Type B pancreatic cell (in vitro differentiated cells): ENCODE measurements around the gene EXOC3L1. TPM values are rescaled to one million over a fixed set of nuclear protein-coding genes. Genes with fewer than 3 reads are reported as not detected.
A peak's percentile ranks its signal among the peaks of the same experiment; 100 is the strongest.

Experiments used
- DNase-seq: peaks from one replicate; pipeline ENCODE4 v3.0.0; 2021; ENCODE audit warnings: mixed read lengths; ENCODE audit not compliant: unreplicated experiment; ENCODE audit errors: extremely low spot score
- H3K27ac Mint-ChIP-seq: 2 replicates; pipeline ENCODE4 v1.8.0; 2021; ENCODE audit warnings: mild to moderate bottlenecking, mixed read lengths
- H3K27me3 Mint-ChIP-seq: 2 replicates; pipeline ENCODE4 v1.8.0; 2021; ENCODE audit warnings: mixed read lengths
- H3K36me3 Mint-ChIP-seq: 2 replicates; pipeline ENCODE4 v1.8.0; 2021; ENCODE audit warnings: mixed read lengths
- H3K4me1 Mint-ChIP-seq: one replicate; pipeline ENCODE4 v1.8.0; 2021; ENCODE audit warnings: mixed read lengths; ENCODE audit not compliant: unreplicated experiment
- H3K4me3 Mint-ChIP-seq: 2 replicates; pipeline ENCODE4 v1.8.0; 2021; ENCODE audit warnings: mild to moderate bottlenecking, mixed read lengths
- H3K9me3 Mint-ChIP-seq: 2 replicates; pipeline ENCODE4 v1.8.0; 2021; ENCODE audit warnings: mixed read lengths
- CTCF ChIP-seq: fragments of 200-600 bp; sonication (generic); conservative IDR thresholded peaks from 2 replicates; pipeline ENCODE4 v1.5.0; 2021; ENCODE audit warnings: antibody characterized with exemption, mild to moderate bottlenecking
- total RNA-seq: library from RNA; stranded (reverse); gene quantifications from 2 replicates; pipeline ENCODE4 v1.2.1, GENCODE V29; 2021; ENCODE audit warnings: low replicate concordance

Gene EXOC3L1
- total RNA-seq, 1 donor from 2014 or later, result 0.41 TPM

GRCh38 chr16:67192781-67193361 lies 2.9 kb upstream of the EXOC3L1 start:
- Mint-ChIP-seq H3K27ac (peak overlapping the region; percentile 74), H3K4me3 (peak overlapping the region; percentile 91), H3K27me3 (no peaks in the 10 kb centered on the region), H3K4me1 (peaks cover 8% of the 10 kb centered on the region), H3K9me3 (no peaks in the 10 kb centered on the region), H3K36me3 (peaks cover 6% of the 10 kb centered on the region)
- DNase-seq, result no peak
- TF ChIP-seq CTCF, result no peak

- Mint-ChIP-seq H3K36me3 (peaks cover 6% of the 10 kb centered on the region), H3K4me3 (peak within 1 kb of the TSS; percentile 91), H3K9me3 (no peaks in the 10 kb centered on the region), H3K27me3 (no peaks in the 10 kb centered on the region), H3K4me1 (peaks cover 8% of the 10 kb centered on the region), H3K27ac (peak within 1 kb of the TSS; percentile 74)
- peak; percentile 89 for DNase-seq
- TF ChIP-seq CTCF, result no peak
Measured at GRCh38 chr16:67191995-67192681, 2.2 kb upstream of the EXOC3L1 start, which contains the start of gene E2F4. Gene E2F4 (plus strand): TSS chr16:67192155. CDS start chr16:67192228, 73 bp downstream.

DNA sequence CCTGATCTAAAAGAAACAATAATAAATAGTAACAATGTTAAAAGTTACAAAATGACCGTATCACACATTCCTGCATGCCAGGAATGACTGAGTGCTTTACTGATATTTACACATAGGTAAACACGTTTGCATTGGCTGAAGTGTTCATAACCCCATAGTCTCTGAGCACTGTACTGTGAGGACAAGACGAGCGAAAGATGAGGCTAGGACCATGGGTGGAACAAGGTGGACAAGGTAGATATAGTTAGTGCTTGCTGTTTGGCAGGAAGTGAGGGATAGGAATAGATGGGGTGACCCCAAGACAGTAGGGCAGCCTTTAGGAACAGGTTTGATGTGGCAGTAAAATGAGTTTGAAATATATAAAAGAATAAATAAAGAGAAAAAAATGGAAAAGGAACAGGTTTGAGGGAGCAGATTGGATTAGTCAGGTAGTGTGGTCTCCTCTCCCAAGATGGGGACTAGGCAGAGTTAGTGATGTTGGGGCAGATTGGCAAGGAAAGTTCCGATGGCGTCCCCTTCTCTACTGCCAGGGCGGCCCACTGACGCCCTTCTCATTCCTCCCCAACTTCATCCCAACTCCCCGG lies 1.6 kb upstream of the EXOC3L1 start:
- Mint-ChIP-seq H3K27ac (peak overlapping the region; percentile 69), H3K27me3 (peaks cover 2% of the 10 kb centered on the region), H3K4me1 (peaks cover 8% of the 10 kb centered on the region), H3K4me3 (peak overlapping the region; percentile 91), H3K36me3 (peaks cover 6% of the 10 kb centered on the region), H3K9me3 (no peaks in the 10 kb centered on the region)
- TF ChIP-seq CTCF, result no peak
- DNase-seq, result no peak

DNA sequence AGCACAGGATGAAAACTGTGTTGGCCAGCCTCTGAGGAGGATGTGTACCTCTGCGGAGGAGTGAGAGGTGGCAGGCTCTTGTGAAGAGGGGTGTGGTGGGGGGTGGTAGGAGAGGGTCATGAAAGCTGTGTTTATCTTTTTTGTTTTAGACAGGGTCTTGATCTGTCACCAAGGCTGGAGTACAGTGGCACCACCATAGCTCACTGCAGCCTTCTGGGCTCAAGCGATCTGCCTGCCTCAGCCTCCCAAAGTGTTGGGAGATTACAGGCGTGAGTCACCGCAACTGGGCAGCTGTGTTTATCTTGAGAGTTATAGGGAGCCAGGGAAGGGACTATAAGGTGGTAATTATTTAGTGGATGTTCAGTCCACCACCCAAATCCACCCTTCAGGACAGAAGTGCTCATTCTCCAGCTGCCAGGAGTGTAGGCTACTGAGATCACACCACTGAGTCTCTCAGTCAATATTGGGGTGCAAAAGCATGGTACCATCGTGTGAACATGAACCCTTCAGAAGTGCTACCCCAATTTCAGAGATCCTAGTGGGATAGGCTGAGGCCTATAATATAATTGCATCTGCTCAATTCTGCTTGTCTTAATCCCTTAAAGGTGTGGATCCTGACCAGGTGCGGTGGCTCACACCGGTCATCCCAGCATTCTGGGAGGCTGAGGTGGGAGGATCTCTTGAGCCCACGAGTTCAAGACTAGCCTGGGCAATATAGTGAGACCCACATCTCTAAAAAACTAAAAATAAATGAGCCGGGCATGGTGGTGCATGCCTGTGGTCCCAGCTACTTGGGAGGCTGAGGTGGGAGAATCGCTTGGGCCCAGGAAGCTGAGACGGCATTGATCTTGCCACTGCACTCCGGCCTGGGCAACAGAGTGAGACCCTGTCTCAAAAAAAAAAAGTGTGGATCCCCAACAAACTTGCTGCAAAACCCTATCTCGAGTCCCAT lies 788 bp upstream of the EXOC3L1 start:
- Mint-ChIP-seq H3K4me3 (no peak overlapping the region), H3K27ac (peak overlapping the region; percentile 31)

More for the DNA sequence above, 788 bp upstream of the EXOC3L1 start:
- Mint-ChIP-seq H3K36me3 (no peaks in the 10 kb centered on the region), H3K4me1 (peaks cover 8% of the 10 kb centered on the region), H3K27me3 (peaks cover 5% of the 10 kb centered on the region), H3K9me3 (no peaks in the 10 kb centered on the region)
- TF ChIP-seq CTCF, result no peak
- DNase-seq, result no peak
